ENCODE measurements around the gene PCDHB6. TPM values are rescaled to one million over a fixed set of nuclear protein-coding genes. Genes with fewer than 3 reads are reported as not detected.
A peak's percentile ranks its signal among the peaks of the same experiment; 100 is the strongest.
"Not testable (repeated sequence)": the region's sequence is repeated elsewhere in the genome, so short reads cannot be mapped to it uniquely, and the experiment has no call there.

The PCDHB6 gene
- total RNA-seq, 2 experiments from 2014 or later, result not detected

DNA sequence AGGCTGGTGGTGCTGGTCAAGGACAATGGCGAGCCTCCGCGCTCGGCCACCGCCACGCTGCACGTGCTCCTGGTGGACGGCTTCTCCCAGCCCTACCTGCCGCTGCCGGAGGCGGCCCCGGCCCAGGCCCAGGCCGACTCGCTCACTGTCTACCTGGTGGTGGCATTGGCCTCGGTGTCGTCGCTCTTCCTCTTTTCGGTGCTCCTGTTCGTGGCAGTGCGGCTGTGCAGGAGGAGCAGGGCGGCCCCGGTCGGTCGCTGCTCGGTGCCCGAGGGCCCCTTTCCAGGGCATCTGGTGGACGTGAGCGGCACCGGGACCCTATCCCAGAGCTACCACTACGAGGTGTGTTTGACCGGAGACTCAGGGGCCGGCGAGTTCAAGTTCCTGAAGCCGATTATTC is 12.5 kb upstream of the PCDHB6 start:
- H3K36me3 Mint-ChIP-seq (ENCODE audit: low read depth); H3K4me1 Mint-ChIP-seq; H3K27me3 Mint-ChIP-seq; POLR2A ChIA-PET; CTCF ChIA-PET; DNase-seq; H3K4me3 Mint-ChIP-seq; H3K27ac Mint-ChIP-seq: not testable (repeated sequence)
- peaks cover 28% of the 10 kb centered on the region for H3K9me3 Mint-ChIP-seq

DNA sequence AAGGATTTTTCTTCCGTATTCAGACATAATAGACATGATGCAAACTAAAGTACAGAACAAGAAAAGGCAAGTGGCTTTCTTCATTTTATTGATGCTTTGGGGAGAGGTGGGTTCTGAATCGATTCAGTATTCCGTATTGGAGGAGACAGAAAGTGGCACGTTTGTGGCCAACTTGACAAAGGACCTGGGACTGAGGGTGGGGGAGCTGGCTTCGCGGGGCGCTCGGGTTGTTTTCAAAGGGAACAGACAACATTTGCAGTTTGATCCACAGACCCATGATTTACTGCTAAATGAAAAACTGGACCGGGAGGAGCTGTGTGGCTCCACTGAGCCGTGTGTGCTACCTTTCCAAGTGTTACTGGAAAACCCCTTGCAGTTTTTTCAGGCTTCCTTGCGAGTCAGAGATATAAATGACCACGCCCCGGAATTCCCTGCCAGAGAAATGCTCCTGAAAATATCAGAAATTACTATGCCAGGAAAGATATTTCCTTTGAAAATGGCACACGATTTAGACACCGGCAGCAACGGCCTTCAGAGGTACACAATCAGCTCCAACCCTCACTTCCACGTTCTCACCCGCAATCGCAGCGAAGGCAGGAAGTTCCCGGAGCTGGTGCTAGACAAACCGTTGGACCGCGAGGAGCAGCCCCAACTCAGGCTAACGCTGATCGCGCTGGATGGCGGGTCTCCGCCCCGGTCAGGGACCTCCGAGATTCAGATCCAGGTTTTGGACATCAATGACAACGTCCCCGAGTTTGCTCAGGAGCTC is 551 bp downstream of the PCDHB6 start:
- H3K27me3 Mint-ChIP-seq, result peaks cover 16% of the 10 kb centered on the region
- H3K4me3 Mint-ChIP-seq, result peak overlapping the region; percentile 35
- no peak for DNase-seq
- H3K36me3 Mint-ChIP-seq (ENCODE audit: low read depth), result peaks cover 4% of the 10 kb centered on the region
- ChIA-PET CTCF (interaction anchor here (1.2 kb wide), 1 partner anchor 27 kb away, joined by 3 read pairs; the partner anchor contains the start of gene PCDHB8), POLR2A (no interaction called here)
- peaks cover 3% of the 10 kb centered on the region for H3K4me1 Mint-ChIP-seq
- H3K27ac Mint-ChIP-seq, result no peak overlapping the region
- peaks cover 14% of the 10 kb centered on the region for H3K9me3 Mint-ChIP-seq

DNA sequence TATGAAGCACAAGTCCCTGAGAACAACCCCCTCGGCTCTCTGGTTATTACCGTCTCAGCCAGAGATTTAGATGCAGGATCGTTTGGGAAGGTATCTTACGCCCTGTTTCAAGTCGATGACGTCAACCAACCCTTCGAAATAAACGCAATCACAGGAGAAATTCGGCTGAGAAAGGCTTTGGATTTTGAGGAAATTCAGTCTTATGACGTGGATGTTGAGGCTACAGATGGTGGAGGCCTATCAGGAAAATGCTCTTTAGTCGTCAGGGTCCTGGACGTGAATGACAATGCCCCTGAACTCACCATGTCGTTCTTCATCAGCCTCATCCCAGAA is 1.1 kb downstream of the PCDHB6 start:
- no peak overlapping the region for H3K4me3 Mint-ChIP-seq
- CTCF ChIA-PET, result no interaction called here
- POLR2A ChIA-PET, result no interaction called here
- peaks cover 4% of the 10 kb centered on the region for H3K36me3 Mint-ChIP-seq (ENCODE audit: low read depth)
- peaks cover 14% of the 10 kb centered on the region for H3K9me3 Mint-ChIP-seq
- H3K4me1 Mint-ChIP-seq, result peaks cover 3% of the 10 kb centered on the region
- H3K27ac Mint-ChIP-seq, result no peak overlapping the region
- DNase-seq, result no peak
- H3K27me3 Mint-ChIP-seq, result peaks cover 16% of the 10 kb centered on the region

DNA sequence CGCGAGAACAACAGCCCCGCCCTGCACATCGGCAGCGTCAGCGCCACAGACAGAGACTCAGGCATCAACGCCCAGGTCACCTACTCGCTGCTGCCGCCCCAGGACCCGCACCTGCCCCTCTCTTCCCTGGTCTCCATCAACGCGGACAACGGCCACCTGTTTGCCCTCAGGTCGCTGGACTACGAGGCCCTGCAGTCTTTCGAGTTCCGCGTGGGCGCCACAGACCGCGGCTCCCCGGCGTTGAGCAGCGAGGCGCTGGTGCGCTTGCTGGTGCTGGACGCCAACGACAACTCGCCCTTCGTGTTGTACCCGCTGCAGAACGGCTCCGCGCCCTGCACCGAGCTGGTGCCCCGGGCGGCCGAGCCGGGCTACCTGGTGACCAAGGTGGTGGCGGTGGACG is 1.8 kb downstream of the PCDHB6 start:
- POLR2A ChIA-PET; DNase-seq; CTCF ChIA-PET; H3K4me3 Mint-ChIP-seq; H3K4me1 Mint-ChIP-seq; H3K36me3 Mint-ChIP-seq (ENCODE audit: low read depth): not testable (repeated sequence)
- H3K27me3 Mint-ChIP-seq, result peaks cover 16% of the 10 kb centered on the region
- H3K27ac Mint-ChIP-seq, result peak overlapping the region; percentile 38
- peaks cover 21% of the 10 kb centered on the region for H3K9me3 Mint-ChIP-seq

DNA sequence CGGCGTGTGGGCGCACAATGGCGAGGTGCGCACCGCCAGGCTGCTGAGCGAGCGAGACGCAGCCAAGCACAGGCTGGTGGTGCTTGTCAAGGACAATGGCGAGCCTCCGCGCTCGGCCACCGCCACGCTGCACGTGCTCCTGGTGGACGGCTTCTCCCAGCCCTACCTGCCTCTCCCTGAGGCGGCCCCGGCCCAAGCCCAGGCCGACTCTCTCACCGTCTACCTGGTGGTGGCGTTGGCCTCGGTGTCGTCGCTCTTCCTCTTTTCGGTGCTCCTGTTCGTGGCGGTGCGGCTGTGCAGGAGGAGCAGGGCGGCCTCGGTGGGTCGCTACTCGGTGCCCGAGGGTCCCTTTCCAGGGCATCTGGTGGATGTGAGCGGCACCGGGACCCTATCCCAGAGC is 2.2 kb downstream of the PCDHB6 start:
- peaks cover 25% of the 10 kb centered on the region for H3K9me3 Mint-ChIP-seq
- POLR2A ChIA-PET, result not testable (repeated sequence)
- peaks cover 16% of the 10 kb centered on the region for H3K27me3 Mint-ChIP-seq

DNA sequence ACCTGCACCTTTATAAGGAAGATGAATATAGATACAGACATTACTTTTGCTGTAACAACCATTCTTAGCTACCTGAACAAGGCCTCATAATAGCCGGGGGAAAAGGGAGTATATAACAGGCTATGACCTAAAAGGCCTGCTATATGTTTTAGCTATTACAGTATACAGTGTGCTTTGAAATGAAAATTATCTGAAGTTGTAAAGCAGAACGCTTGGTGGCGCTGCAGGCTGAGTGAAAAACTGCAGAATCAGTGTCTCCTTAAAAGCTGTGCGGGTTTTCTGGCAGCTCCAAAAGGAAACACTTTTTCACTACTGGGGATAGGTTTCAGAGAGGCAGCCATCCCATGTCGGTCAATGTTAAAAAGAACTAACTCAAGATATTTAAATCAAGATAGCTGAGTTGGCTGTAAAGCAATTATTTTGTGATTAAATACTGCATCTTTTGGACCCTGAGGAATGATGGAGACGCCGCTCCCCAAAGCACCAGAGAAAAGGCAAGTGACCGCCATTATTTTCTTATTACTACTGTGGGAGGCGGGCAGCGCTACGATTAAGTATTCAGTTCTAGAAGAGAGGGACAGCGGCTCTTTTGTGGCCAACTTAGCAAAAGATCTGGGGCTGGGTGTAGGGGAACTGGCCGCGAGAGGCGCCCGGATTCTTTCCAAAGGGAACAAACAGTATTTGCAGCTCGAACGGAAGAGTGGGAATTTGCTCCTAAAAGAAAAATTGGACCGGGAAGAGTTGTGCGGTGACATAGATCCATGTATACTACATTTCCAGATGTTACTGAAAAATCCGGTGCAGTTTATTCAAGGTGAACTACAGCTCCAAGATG is 5.9 kb downstream of the PCDHB6 start:
- Mint-ChIP-seq H3K27ac (no peak overlapping the region), H3K9me3 (peaks cover 22% of the 10 kb centered on the region), H3K4me1 (no peaks in the 10 kb centered on the region), H3K36me3 (ENCODE audit: low read depth) (peaks cover 3% of the 10 kb centered on the region), H3K27me3 (peaks cover 11% of the 10 kb centered on the region), H3K4me3 (no peak overlapping the region)
- ChIA-PET CTCF (interaction anchor here (0.6 kb wide), 1 partner anchor 66 kb away, joined by 3 read pairs; no protein-coding TSS in a partner anchor), POLR2A (no interaction called here)
- no peak for DNase-seq

More for the DNA sequence above, 2.2 kb downstream of the PCDHB6 start:
- H3K27ac Mint-ChIP-seq, result peak overlapping the region; percentile 33
- H3K36me3 Mint-ChIP-seq (ENCODE audit: low read depth); DNase-seq; CTCF ChIA-PET; H3K4me3 Mint-ChIP-seq; H3K4me1 Mint-ChIP-seq: not testable (repeated sequence)

DNA sequence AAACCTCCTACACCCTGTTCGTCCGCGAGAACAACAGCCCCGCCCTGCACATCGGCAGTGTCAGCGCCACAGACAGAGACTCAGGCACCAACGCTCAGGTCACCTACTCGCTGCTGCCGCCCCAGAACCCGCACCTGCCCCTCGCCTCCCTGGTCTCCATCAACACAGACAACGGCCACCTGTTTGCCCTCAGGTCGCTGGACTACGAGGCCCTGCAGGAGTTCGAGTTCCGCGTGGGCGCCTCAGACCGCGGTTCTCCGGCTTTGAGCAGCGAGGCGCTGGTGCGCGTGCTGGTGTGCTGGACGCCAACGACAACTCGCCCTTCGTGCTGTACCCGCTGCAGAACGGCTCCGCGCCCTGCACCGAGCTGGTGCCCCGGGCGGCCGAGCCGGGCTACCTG is 7.5 kb downstream of the PCDHB6 start:
- H3K4me3 Mint-ChIP-seq; DNase-seq; H3K27ac Mint-ChIP-seq; H3K36me3 Mint-ChIP-seq (ENCODE audit: low read depth); H3K27me3 Mint-ChIP-seq; CTCF ChIA-PET; H3K4me1 Mint-ChIP-seq; POLR2A ChIA-PET: not testable (repeated sequence)
- peaks cover 16% of the 10 kb centered on the region for H3K9me3 Mint-ChIP-seq

DNA sequence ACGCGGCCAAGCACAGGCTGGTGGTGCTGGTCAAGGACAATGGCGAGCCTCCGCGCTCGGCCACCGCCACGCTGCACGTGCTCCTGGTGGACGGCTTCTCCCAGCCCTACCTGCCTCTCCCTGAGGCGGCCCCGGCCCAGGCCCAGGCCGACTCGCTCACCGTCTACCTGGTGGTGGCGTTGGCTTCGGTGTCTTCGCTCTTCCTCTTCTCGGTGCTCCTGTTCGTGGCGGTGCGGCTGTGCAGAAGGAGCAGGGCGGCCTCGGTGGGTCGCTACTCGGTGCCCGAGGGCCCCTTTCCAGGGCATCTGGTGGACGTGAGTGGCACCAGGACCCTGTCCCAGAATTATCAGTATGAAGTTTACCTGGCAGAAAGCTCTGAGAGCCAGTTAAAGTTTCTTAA is 8.0 kb downstream of the PCDHB6 start:
- POLR2A ChIA-PET; H3K4me3 Mint-ChIP-seq; H3K4me1 Mint-ChIP-seq; DNase-seq; H3K27me3 Mint-ChIP-seq; H3K36me3 Mint-ChIP-seq (ENCODE audit: low read depth); CTCF ChIA-PET; H3K27ac Mint-ChIP-seq: not testable (repeated sequence)
- H3K9me3 Mint-ChIP-seq, result peaks cover 16% of the 10 kb centered on the region

DNA sequence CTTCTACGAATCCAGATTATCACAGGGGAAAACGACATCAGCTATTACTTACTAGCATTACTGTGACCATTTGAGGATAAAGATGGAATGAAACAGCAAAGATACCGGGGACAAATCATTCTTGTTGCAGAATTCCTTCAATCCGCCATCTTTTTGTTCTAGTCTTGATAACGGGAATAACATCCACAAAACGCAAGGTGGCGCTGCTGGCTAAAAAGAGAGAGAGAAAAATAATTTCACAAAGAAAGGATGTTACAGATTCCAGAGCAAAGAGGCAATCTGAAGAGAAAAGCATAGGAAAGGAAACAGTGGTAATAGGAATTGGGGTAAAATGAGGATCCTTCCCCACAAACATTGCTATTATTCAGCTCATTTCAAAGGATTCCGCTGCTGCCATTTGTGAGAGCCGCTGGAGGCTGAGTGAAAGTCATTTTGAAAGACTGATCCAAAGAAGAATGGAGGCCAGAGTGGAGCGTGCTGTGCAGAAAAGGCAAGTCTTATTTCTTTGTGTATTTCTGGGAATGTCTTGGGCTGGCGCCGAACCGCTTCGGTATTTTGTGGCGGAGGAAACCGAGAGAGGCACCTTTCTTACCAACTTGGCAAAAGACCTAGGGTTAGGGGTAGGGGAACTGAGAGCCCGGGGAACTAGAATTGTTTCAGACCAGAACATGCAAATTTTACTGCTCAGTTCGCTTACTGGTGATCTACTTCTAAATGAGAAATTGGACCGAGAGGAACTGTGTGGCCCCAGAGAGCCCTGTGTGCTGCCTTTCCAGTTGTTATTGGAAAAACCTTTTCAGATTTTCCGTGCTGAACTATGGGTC is 22.7 kb downstream of the PCDHB6 start, which contains the start of gene PCDHB7:
PCDHB7 (plus strand) TSS at position 264 of the 824 bp plus-strand sequence; CDS start at position 456, 192 bp downstream.
- Mint-ChIP-seq H3K4me1 (no peaks in the 10 kb centered on the region), H3K36me3 (ENCODE audit: low read depth) (no peaks in the 10 kb centered on the region), H3K4me3 (no peak within 1 kb of the TSS), H3K27me3 (peaks cover 18% of the 10 kb centered on the region), H3K9me3 (peaks cover 13% of the 10 kb centered on the region), H3K27ac (no peak within 1 kb of the TSS)
- ChIA-PET CTCF (no interaction called here), POLR2A (no interaction called here)
- peak; percentile 27 for DNase-seq

DNA sequence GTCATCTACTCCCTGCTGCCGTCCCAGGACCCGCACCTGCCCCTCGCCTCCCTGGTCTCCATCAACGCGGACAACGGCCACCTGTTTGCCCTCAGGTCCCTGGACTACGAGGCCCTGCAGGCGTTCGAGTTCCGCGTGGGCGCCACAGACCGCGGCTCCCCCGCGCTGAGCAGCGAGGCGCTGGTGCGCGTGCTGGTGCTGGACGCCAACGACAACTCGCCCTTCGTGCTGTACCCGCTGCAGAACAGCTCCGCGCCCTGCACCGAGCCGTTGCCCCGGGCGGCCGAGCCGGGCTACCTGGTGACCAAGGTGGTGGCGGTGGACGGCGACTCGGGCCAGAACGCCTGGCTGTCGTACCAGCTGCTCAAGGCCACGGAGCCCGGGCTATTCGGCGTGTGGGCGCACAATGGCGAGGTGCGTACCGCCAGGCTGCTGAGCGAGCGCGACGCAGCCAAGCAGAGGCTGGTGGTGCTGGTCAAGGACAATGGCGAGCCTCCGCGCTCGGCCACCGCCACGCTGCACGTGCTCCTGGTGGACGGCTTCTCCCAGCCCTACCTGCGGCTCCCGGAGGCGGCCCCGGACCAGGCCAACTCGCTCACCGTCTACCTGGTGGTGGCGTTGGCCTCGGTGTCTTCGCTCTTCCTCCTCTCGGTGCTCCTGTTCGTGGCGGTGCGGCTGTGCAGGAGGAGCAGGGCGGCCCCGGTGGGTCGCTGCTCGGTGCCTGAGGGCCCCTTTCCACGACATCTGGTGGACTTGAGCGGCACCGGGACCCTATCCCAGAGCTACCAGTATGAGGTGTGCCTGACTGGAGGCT is 24.6 kb downstream of the PCDHB6 start:
- H3K4me3 Mint-ChIP-seq; H3K27ac Mint-ChIP-seq; POLR2A ChIA-PET; CTCF ChIA-PET; DNase-seq; H3K36me3 Mint-ChIP-seq (ENCODE audit: low read depth); H3K4me1 Mint-ChIP-seq: not testable (repeated sequence)
- Mint-ChIP-seq H3K9me3 (peaks cover 13% of the 10 kb centered on the region), H3K27me3 (peaks cover 18% of the 10 kb centered on the region)

DNA sequence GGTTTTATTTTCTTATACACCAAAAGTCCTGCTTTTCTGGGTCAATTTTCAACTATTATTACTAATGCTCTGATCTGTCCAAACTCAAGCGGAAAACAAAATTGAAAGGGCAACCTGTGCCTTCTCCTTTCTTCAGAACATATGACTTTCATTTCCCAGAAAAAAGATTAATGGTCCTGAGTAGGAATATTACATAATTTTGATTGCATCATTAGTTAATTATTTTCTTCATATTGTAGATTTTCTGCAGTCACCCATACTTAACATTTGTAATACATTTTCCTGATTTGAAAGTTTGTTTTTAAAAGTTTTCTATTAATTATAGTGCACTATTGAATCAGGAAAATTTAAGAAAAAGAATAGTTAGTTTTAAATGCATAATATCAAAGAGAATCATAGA is 26.1 kb downstream of the PCDHB6 start:
- no peak for DNase-seq
- Mint-ChIP-seq H3K4me3 (no peak overlapping the region), H3K9me3 (peaks cover 16% of the 10 kb centered on the region), H3K27ac (no peak overlapping the region), H3K4me1 (no peaks in the 10 kb centered on the region), H3K36me3 (ENCODE audit: low read depth) (no peaks in the 10 kb centered on the region), H3K27me3 (peaks cover 16% of the 10 kb centered on the region)
- CTCF ChIA-PET, result no interaction called here
- POLR2A ChIA-PET, result no interaction called here

DNA sequence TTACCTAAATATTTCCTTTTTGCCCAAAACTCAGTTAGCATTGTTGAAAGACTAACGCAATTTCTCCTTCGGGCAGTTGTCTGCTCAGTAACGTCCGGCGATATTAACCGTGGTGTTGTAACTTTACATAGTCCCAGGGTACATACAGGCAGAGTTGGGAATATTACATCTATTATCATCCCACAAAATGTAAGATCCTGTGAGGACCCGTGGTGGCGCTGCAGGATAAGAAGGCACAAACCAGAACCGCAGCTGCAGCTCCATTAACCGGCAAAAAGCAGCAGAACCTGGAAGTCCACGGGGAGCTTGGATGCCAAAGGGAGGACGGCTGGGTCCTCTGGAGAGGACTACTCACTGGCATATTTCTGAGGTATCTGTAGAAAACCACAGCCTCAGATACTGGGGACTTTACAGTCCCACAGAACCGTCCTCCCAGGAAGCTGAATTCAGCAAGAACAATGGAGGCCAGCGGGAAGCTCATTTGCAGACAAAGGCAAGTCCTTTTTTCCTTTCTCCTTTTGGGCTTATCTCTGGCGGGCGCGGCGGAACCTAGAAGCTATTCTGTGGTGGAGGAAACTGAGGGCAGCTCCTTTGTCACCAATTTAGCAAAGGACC is 27.8 kb downstream of the PCDHB6 start, which contains the start of gene PCDHB8:
PCDHB8 (plus strand) TSS at position 214 of the 615 bp plus-strand sequence; CDS start at position 459, 245 bp downstream.
- CTCF ChIA-PET, result interaction anchor here (1.2 kb wide), 1 partner anchor 28 kb away, joined by 3 read pairs; the partner anchor contains the start of gene PCDHB6
- Mint-ChIP-seq H3K9me3 (peaks cover 21% of the 10 kb centered on the region), H3K27me3 (peaks cover 12% of the 10 kb centered on the region)
- POLR2A ChIA-PET; H3K4me1 Mint-ChIP-seq; H3K36me3 Mint-ChIP-seq (ENCODE audit: low read depth); DNase-seq; H3K27ac Mint-ChIP-seq; H3K4me3 Mint-ChIP-seq: not testable (repeated sequence)
